SU-DHL-6 (cell line): ENCODE data around the gene SLC25A18.

ENCODE experiments used
- H2AFZ ChIP-seq: fragments of 200-600 bp; sonication (generic); 2 replicates; pipeline ENCODE4 v1.6.1; 2014; ENCODE audit warnings: low read depth, mild to moderate bottlenecking, moderate library complexity, mixed read lengths, antibody characterized with exemption, low read length; ENCODE audit not compliant: severe bottlenecking
- H3F3A ChIP-seq: fragments of 200-600 bp; shearing (Covaris generic); 2 replicates; pipeline ENCODE4 v1.6.0; 2016; ENCODE audit warnings: antibody characterized with exemption, mild to moderate bottlenecking; ENCODE audit not compliant: insufficient read depth
- H3K27ac ChIP-seq: fragments of 200-600 bp; sonication (generic); 2 replicates; pipeline ENCODE4 v1.5.1; 2016; ENCODE audit warnings: low read depth, mild to moderate bottlenecking, low read length, moderate library complexity, mixed read lengths
- H3K27me3 ChIP-seq: fragments of 200-600 bp; sonication (generic), shearing (Covaris generic); 2 replicates; pipeline ENCODE4 v1.6.0; 2014; ENCODE audit warnings: mild to moderate bottlenecking, low read length
- H3K36me3 ChIP-seq: fragments of 200-600 bp; sonication (generic); 2 replicates; pipeline ENCODE4 v1.6.1; 2014; ENCODE audit warnings: mild to moderate bottlenecking, low read length, mixed read lengths
- H3K4me2 ChIP-seq: fragments of 300-600, 200-600 bp; shearing (Covaris generic), sonication (generic); 2 replicates; pipeline ENCODE4 v1.6.0; 2014; ENCODE audit warnings: low read length, low read depth, mild to moderate bottlenecking; ENCODE audit not compliant: poor library complexity, severe bottlenecking
- H3K4me3 ChIP-seq: fragments of 200-600 bp; sonication (generic); 2 replicates; pipeline ENCODE4 v1.5.1; 2014; ENCODE audit warnings: antibody characterized with exemption, low read length, mild to moderate bottlenecking, mixed read lengths; ENCODE audit not compliant: insufficient read depth, poor library complexity, severe bottlenecking
- H3K79me2 ChIP-seq: fragments of 200-600 bp; sonication (generic); 2 replicates; pipeline ENCODE4 v1.6.1; 2014; ENCODE audit warnings: mild to moderate bottlenecking, low read length, moderate library complexity; ENCODE audit not compliant: insufficient read depth
- H3K9ac ChIP-seq: fragments of 200-600 bp; sonication (generic); 2 replicates; pipeline ENCODE4 v1.7.0; 2014; ENCODE audit warnings: mild to moderate bottlenecking, low read length
- H3K9me2 ChIP-seq: fragments of 200-600 bp; sonication (generic); replicated peaks from 2 replicates; pipeline ENCODE4 v1.6.1; 2014; ENCODE audit warnings: low read length; ENCODE audit not compliant: insufficient read depth
- H3K9me3 ChIP-seq: fragments of 200-600 bp; sonication (generic); 2 replicates; pipeline ENCODE4 v1.6.1; 2014; ENCODE audit warnings: low read length, mixed read lengths; ENCODE audit not compliant: insufficient read depth
- H4K20me1 ChIP-seq: fragments of 200-600 bp; sonication (generic); 2 replicates; pipeline ENCODE4 v1.6.1; 2014; ENCODE audit warnings: low read depth, mild to moderate bottlenecking, antibody characterized with exemption, low read length, moderate library complexity, mixed read lengths
- CTCF ChIP-seq: fragments of 200-600 bp; sonication (generic); IDR thresholded peaks from one replicate; pipeline ENCODE4 v1.5.1; 2017; ENCODE audit warnings: antibody characterized with exemption, mild to moderate bottlenecking, low read length, moderate library complexity; ENCODE audit not compliant: insufficient read depth, poor library complexity, severe bottlenecking
- EZH2phosphoT487 ChIP-seq: fragments of 200-600 bp; sonication (generic), shearing (Covaris generic); conservative IDR thresholded peaks from 2 replicates; pipeline ENCODE4 v1.6.1; 2018; ENCODE audit warnings: mild to moderate bottlenecking, antibody characterized with exemption, low read length, moderate library complexity, mixed read lengths

Gene SLC25A18

GRCh38 chr22:17537155-17537554 is 26.1 kb upstream of the SLC25A18 start:
- Histone ChIP-seq H3K4me3 (no peak overlapping the region), H4K20me1 (no peaks in the 10 kb centered on the region), H3K9ac (no peak overlapping the region), H3K9me2 (no peaks in the 10 kb centered on the region), H3F3A (no peaks in the 10 kb centered on the region), H3K79me2 (no peaks in the 10 kb centered on the region), H3K36me3 (no peaks in the 10 kb centered on the region), H2AFZ (no peak overlapping the region), H3K9me3 (no peaks in the 10 kb centered on the region), H3K27me3 (no peaks in the 10 kb centered on the region), H3K27ac (no peak overlapping the region), H3K4me2 (no peak overlapping the region)
- TF ChIP-seq CTCF: no peak
- TF ChIP-seq EZH2phosphoT487: no peak

- no peak for TF ChIP-seq EZH2phosphoT487
- TF ChIP-seq CTCF: no peak
- H3K9me3 ChIP-seq: no peaks in the 10 kb centered on the region
- no peaks in the 10 kb centered on the region for H3K79me2 ChIP-seq
- no peak overlapping the region for H3K27ac ChIP-seq
- no peaks in the 10 kb centered on the region for H3K27me3 ChIP-seq
- no peaks in the 10 kb centered on the region for H3K36me3 ChIP-seq
- no peak overlapping the region for H3K4me2 ChIP-seq
- no peaks in the 10 kb centered on the region for H4K20me1 ChIP-seq
- no peaks in the 10 kb centered on the region for H3F3A ChIP-seq
- no peak overlapping the region for H3K4me3 ChIP-seq
- no peaks in the 10 kb centered on the region for H3K9me2 ChIP-seq
- H3K9ac ChIP-seq: no peak overlapping the region
- no peak overlapping the region for H2AFZ ChIP-seq
These were observed 22.8 kb upstream of the SLC25A18 start for GRCh38 chr22:17540481-17540880.

GRCh38 chr22:17541476-17541875 is 21.8 kb upstream of the SLC25A18 start:
- no peak for TF ChIP-seq EZH2phosphoT487
- TF ChIP-seq CTCF: no peak
- Histone ChIP-seq H3K4me3 (no peak overlapping the region), H3K27ac (no peak overlapping the region), H3K79me2 (no peaks in the 10 kb centered on the region), H2AFZ (no peak overlapping the region), H3K9ac (no peak overlapping the region), H3K27me3 (no peaks in the 10 kb centered on the region), H3F3A (no peaks in the 10 kb centered on the region), H3K4me2 (no peak overlapping the region), H3K9me3 (no peaks in the 10 kb centered on the region), H3K9me2 (no peaks in the 10 kb centered on the region), H4K20me1 (no peaks in the 10 kb centered on the region), H3K36me3 (no peaks in the 10 kb centered on the region)
